HepG2 (cell line): ENCODE measurements around the gene DLG5. TPM values are rescaled to one million over a fixed set of nuclear protein-coding genes. Genes with fewer than 3 reads are reported as not detected.

ENCODE experiments used
- ATAC-seq: fragments of 200-7000 bp; cut with Tn5 transposase; 3 replicates; pipeline ENCODE4 v1.9.1; 2020; ENCODE audit warnings: mild to moderate bottlenecking, moderate library complexity
- BruUV-seq: library from RNA; stranded (reverse); fragments of 400-500 nt; replicated peaks from 2 replicates; lab custom pipeline; 2021; lab: Mats Ljungman, UMichigan
- CTCF ChIA-PET: fragments of 300-600 bp; formaldehyde crosslinking; extraction: SDS; loops from one replicate; lab custom pipeline; 2021; ENCODE audit warnings: low total read pairs, inconsistent platforms, low intra/inter-chr PET ratio; lab: Yijun Ruan, JAX
- POLR2A ChIA-PET: fragments of 350-600 bp; sonication (Branson Sonifier 250); formaldehyde crosslinking; loops from one replicate; lab custom pipeline; 2020; ENCODE audit warnings: antibody characterized with exemption, inconsistent platforms; lab: Yijun Ruan, JAX
- DNase-seq: peaks from one replicate; pipeline ENCODE4 v3.0.0-alpha.2; 2015; ENCODE audit warnings: low spot score
- FAIRE-seq: peaks from 3 replicates; lab custom pipeline; 2011; peaks lifted over from hg19 to GRCh38; lab: Jason Lieb, UNC
- H2AFZ ChIP-seq: one replicate; pipeline ENCODE4 v1.6.1; 2011; ENCODE audit warnings: low read length, inconsistent platforms
- H3K27ac ChIP-seq: fragments of 300-600 bp; 3 replicates; pipeline ENCODE4 v1.8.0; 2011; ENCODE audit warnings: mixed run types, mild to moderate bottlenecking, mixed read lengths, low read length, inconsistent platforms; ENCODE audit not compliant: insufficient read depth; ENCODE audit errors: extremely low read length
- H3K27me3 ChIP-seq, 2 experiments: fragments of 200-600 bp in 1 of 2; 2 replicates in 1 of 2; 3 replicates in 1 of 2; pipeline versions ENCODE4 v1.6.0 to v1.8.0; 2011; ENCODE audit warnings: low read length in 2 of 2, mild to moderate bottlenecking in 2 of 2, moderate library complexity in 2 of 2, inconsistent platforms in 1 of 2; ENCODE audit not compliant: insufficient read depth in 2 of 2, control insufficient read depth in 1 of 2
- H3K36me3 ChIP-seq, 2 experiments: fragments of 200-600 bp in 1 of 2; replicated peaks in 1 of 2; 2 replicates in 1 of 2; 3 replicates in 1 of 2; pipeline versions ENCODE4 v1.5.1 to v1.8.0; 2011; ENCODE audit warnings: low read length in 2 of 2, inconsistent platforms in 1 of 2; ENCODE audit not compliant: insufficient read depth in 2 of 2, control insufficient read depth in 1 of 2
- H3K4me1 ChIP-seq: 2 replicates; pipeline ENCODE4 v1.5.1; 2012; ENCODE audit warnings: low read length, inconsistent platforms; ENCODE audit not compliant: insufficient read depth
- H3K4me2 ChIP-seq: 2 replicates; pipeline ENCODE4 v1.6.0; 2011; ENCODE audit warnings: low read depth, low read length, inconsistent platforms
- H3K4me3 ChIP-seq, 3 experiments: fragments of 200-600 bp in 1 of 3; sonication (generic), shearing (Covaris generic) in 1 of 3; replicated peaks in 1 of 3; 2 replicates each; pipeline ENCODE4 v1.5.1; 2011 to 2016; ENCODE audit warnings: low read length in 3 of 3, inconsistent platforms in 2 of 3, low read depth in 2 of 3, mild to moderate bottlenecking in 2 of 3, control low read depth in 1 of 3, mixed read lengths in 1 of 3; ENCODE audit not compliant: insufficient read depth in 1 of 3
- H3K79me2 ChIP-seq: one replicate; pipeline ENCODE4 v1.6.1; 2011; ENCODE audit warnings: low read length, inconsistent platforms; ENCODE audit not compliant: insufficient read depth
- H3K9ac ChIP-seq: 2 replicates; pipeline ENCODE4 v1.6.0; 2011; ENCODE audit warnings: mild to moderate bottlenecking, low read depth, low read length, inconsistent platforms; ENCODE audit not compliant: insufficient read depth
- H3K9me3 ChIP-seq: 2 replicates; pipeline ENCODE4 v1.5.1; 2012; ENCODE audit warnings: mild to moderate bottlenecking, low read length
- H4K20me1 ChIP-seq: 2 replicates; pipeline ENCODE4 v1.6.0; 2011; ENCODE audit warnings: inconsistent platforms, mild to moderate bottlenecking, low read length, moderate library complexity; ENCODE audit not compliant: insufficient read depth
- ARID4A ChIP-seq: sonication (generic); formaldehyde crosslinking; IDR thresholded peaks from 2 replicates; pipeline ENCODE4 v1.5.0; 2020; ENCODE audit warnings: mild to moderate bottlenecking, missing genetic modification reagents, borderline replicate concordance
- ATF4 ChIP-seq, 2 experiments: fragments of 450-650 bp in 1 of 2; sonication (generic) in 1 of 2; formaldehyde crosslinking; IDR thresholded peaks; 2 replicates each; pipeline versions ENCODE4 v1.5.0 to v1.8.0; 2020 to 2022; ENCODE audit warnings: mild to moderate bottlenecking in 1 of 2, missing genetic modification reagents in 1 of 2
- CBX2 ChIP-seq, 2 experiments: fragments of 200-600 bp in 1 of 2; sonication (generic); formaldehyde crosslinking in 1 of 2; IDR thresholded peaks; 2 replicates each; pipeline versions ENCODE4 v1.7.0 to v1.8.1; 2018 to 2022; ENCODE audit warnings: low read depth in 2 of 2, low read length in 1 of 2, mild to moderate bottlenecking in 1 of 2, missing genetic modification reagents in 1 of 2
- DR1 ChIP-seq: sonication (generic); formaldehyde crosslinking; IDR thresholded peaks from 2 replicates; pipeline ENCODE4 v1.8.0; 2021; ENCODE audit warnings: mild to moderate bottlenecking, missing genetic modification reagents, inconsistent platforms
- KDM2A ChIP-seq: sonication (generic); formaldehyde crosslinking; IDR thresholded peaks from 2 replicates; pipeline ENCODE4 v1.4.0; 2020; ENCODE audit warnings: low read depth, missing genetic modification reagents, borderline replicate concordance
- MATR3 ChIP-seq: sonication (generic); formaldehyde crosslinking; IDR thresholded peaks from 2 replicates; pipeline ENCODE4 v1.4.0; 2020; ENCODE audit warnings: missing genetic modification reagents
- MED13 ChIP-seq: sonication (generic); formaldehyde crosslinking; IDR thresholded peaks from 2 replicates; pipeline ENCODE4 v1.5.0; 2020; ENCODE audit warnings: missing genetic modification reagents
- NCOR1 ChIP-seq: fragments of 200-600 bp; sonication (generic); IDR thresholded peaks from 2 replicates; pipeline ENCODE4 v1.7.0; 2017; ENCODE audit warnings: antibody characterized with exemption, low read length, borderline replicate concordance
- SMARCC2 ChIP-seq: fragments of 450-650 bp; IDR thresholded peaks from 2 replicates; pipeline ENCODE4 v1.6.1; 2017; ENCODE audit warnings: antibody characterized with exemption, mild to moderate bottlenecking
- TFDP2 ChIP-seq: sonication (generic); formaldehyde crosslinking; IDR thresholded peaks from 2 replicates; pipeline ENCODE4 v1.4.0; 2020; ENCODE audit warnings: missing genetic modification reagents
- TP53 ChIP-seq: sonication (generic); formaldehyde crosslinking; conservative IDR thresholded peaks from 2 replicates; pipeline ENCODE4 v1.4.0; 2020; ENCODE audit warnings: missing genetic modification reagents
- ZNF160 ChIP-seq: sonication (generic); formaldehyde crosslinking; IDR thresholded peaks from 2 replicates; pipeline ENCODE4 v1.8.0; 2022; ENCODE audit warnings: mild to moderate bottlenecking, inconsistent platforms, missing genetic modification reagents
- ZNF780A ChIP-seq: sonication (generic); formaldehyde crosslinking; IDR thresholded peaks from 2 replicates; pipeline ENCODE4 v1.8.0; 2022; ENCODE audit warnings: mild to moderate bottlenecking, missing genetic modification reagents, moderate library complexity
- WGBS: methylation state at CpG from one replicate; pipeline ENCODE4 v1.1.6; 2017; ENCODE audit warnings: low lambda C conversion rate; 5-methylcytosine and 5-hydroxymethylcytosine counted together
- in situ Hi-C: cut with HindIII; loops from 2 replicates; pipeline ENCODE4 v1.10.0; 2017; ENCODE audit warnings: low pct_unique_long_range_greater_than_20kb; ENCODE audit not compliant: extremely low pct_ligation_motif_present
- intact Hi-C: fragments of 100-400 bp; cut with micrococcal nuclease; formaldehyde crosslinking; loops from one replicate; pipeline ENCODE4 v1.10.0; 2022; ENCODE audit not compliant: unreplicated experiment
- polyA plus RNA-seq, 8 experiments: library from polyadenylated mRNA; depleted of rRNA in 3 of 8; stranded (reverse) in 7 of 8; unstranded in 1 of 8; fragments of >200 nt; fragmentation: Illumina TruSeq in 4 of 8; extraction: Trizol in 4 of 8; gene quantifications; 2 replicates each; pipeline versions ENCODE4 v1.2.1 to v1.2.3, GENCODE V29; 2011 to 2016; ENCODE audit warnings: low read depth in 4 of 8, missing spikeins in 1 of 8, mixed read lengths in 1 of 8; ENCODE audit not compliant: insufficient read depth in 1 of 8
- total RNA-seq, 5 experiments: library from RNA; depleted of rRNA; stranded (reverse); fragments of >200 nt; fragmentation: Illumina TruSeq; extraction: Trizol; gene quantifications; 2 replicates each; pipeline ENCODE4 v1.2.3, GENCODE V29; 2016; ENCODE audit warnings: low read depth in 1 of 5
- TF ChIP-seq, protein P1 (sequence below): sonication (generic); formaldehyde crosslinking; IDR thresholded peaks from 2 replicates; pipeline ENCODE4 v1.5.1; 2020; ENCODE audit warnings: mild to moderate bottlenecking, missing genetic modification reagents, moderate library complexity

Gene DLG5
- total and polyA plus RNA-seq, 2 of the 13 experiments (the other 11 are each of a cell fraction or from before 2014, with no cell fraction given), result 15.5 to 18.2 TPM

GRCh38 chr10:77833792-77834191 lies 92.8 kb downstream of the DLG5 start:
- in situ Hi-C loops, result no loop called here
- H3K27ac ChIP-seq, result no peak overlapping the region
- POLR2A ChIA-PET, result no interaction called here
- H3K36me3 ChIP-seq, result peaks cover 44 to 73% of the 10 kb centered on the region in 2 experiments; a peak in 4 of 5 replicates
- ATAC-seq (no peak), DNase-seq (no peak), FAIRE-seq (no peak)
- H3K4me1 ChIP-seq, result no peaks in the 10 kb centered on the region
- 99% methylated on average over 15 of the region's 15 CpGs for WGBS
- H3K4me3 ChIP-seq, result no peak overlapping the region
- H3K4me2 ChIP-seq, result no peak overlapping the region
- no peaks in the 10 kb centered on the region for H3K9me3 ChIP-seq
- H4K20me1 ChIP-seq, result no peaks in the 10 kb centered on the region
- intact Hi-C loops, result no loop called here
- CTCF ChIA-PET, result no interaction called here
- no peak overlapping the region for H2AFZ ChIP-seq
- H3K27me3 ChIP-seq, result no peaks in the 10 kb centered on the region
- no peak overlapping the region for H3K9ac ChIP-seq
- H3K79me2 ChIP-seq, result no peaks in the 10 kb centered on the region
- BruUV-seq, result no TSS peak
- TF ChIP-seq CBX2 (IDR thresholded peaks at IDR 0.05; ENCODE audit: low read depth, low read length) (no peak), CBX2 (CRISPR knock-in tag; IDR thresholded peaks at IDR 0.05; ENCODE audit: low read depth) (no peak), SMARCC2 (no peak), ATF4 (CRISPR knock-in tag; IDR thresholded peaks at IDR 0.05) (no peak), MED13 (CRISPR knock-in tag) (no peak), DR1 (no peak), KDM2A (no peak), NCOR1 (no peak), ZNF160 (no peak), ZNF780A (CRISPR knock-in tag) (no peak), TFDP2 (CRISPR knock-in tag) (no peak), MATR3 (no peak), TP53 (CRISPR knock-in tag) (no peak), ARID4A (CRISPR knock-in tag) (no peak)
- TF ChIP-seq, protein P1, sequence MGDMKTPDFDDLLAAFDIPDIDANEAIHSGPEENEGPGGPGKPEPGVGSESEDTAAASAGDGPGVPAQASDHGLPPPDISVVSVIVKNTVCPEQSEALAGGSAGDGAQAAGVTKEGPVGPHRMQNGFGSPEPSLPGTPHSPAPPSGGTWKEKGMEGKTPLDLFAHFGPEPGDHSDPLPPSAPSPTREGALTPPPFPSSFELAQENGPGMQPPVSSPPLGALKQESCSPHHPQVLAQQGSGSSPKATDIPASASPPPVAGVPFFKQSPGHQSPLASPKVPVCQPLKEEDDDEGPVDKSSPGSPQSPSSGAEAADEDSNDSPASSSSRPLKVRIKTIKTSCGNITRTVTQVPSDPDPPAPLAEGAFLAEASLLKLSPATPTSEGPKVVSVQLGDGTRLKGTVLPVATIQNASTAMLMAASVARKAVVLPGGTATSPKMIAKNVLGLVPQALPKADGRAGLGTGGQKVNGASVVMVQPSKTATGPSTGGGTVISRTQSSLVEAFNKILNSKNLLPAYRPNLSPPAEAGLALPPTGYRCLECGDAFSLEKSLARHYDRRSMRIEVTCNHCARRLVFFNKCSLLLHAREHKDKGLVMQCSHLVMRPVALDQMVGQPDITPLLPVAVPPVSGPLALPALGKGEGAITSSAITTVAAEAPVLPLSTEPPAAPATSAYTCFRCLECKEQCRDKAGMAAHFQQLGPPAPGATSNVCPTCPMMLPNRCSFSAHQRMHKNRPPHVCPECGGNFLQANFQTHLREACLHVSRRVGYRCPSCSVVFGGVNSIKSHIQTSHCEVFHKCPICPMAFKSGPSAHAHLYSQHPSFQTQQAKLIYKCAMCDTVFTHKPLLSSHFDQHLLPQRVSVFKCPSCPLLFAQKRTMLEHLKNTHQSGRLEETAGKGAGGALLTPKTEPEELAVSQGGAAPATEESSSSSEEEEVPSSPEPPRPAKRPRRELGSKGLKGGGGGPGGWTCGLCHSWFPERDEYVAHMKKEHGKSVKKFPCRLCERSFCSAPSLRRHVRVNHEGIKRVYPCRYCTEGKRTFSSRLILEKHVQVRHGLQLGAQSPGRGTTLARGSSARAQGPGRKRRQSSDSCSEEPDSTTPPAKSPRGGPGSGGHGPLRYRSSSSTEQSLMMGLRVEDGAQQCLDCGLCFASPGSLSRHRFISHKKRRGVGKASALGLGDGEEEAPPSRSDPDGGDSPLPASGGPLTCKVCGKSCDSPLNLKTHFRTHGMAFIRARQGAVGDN, result no peak
